HL-60 (cell line): ENCODE measurements around the gene CABLES2.

Source experiments
- DNase-seq, 2 experiments: peaks; one replicate each; pipeline ENCODE4 v3.0.0-alpha.2; 2010 to 2020; ENCODE audit warnings: low read depth in 1 of 2, low spot score in 1 of 2
- H3K27ac ChIP-seq: fragments of 250-450 bp; sonication (Bioruptor Pico); replicated peaks from 2 replicates; pipeline ENCODE4 v1.5.1; 2020; ENCODE audit warnings: mild to moderate bottlenecking, moderate library complexity
- H3K27me3 ChIP-seq: fragments of 250-450 bp; sonication (Bioruptor Pico); 2 replicates; pipeline ENCODE4 v1.5.1; 2021; ENCODE audit warnings: mild to moderate bottlenecking, moderate library complexity; ENCODE audit not compliant: insufficient read depth, poor library complexity, severe bottlenecking
- H3K4me3 ChIP-seq: replicated peaks from 2 replicates; pipeline ENCODE4 v1.5.1; 2011; ENCODE audit warnings: mild to moderate bottlenecking, control low read depth, low read length; ENCODE audit not compliant: insufficient read depth
- GABPA ChIP-seq: IDR thresholded peaks from 2 replicates; pipeline ENCODE4 v1.6.1; 2012; ENCODE audit warnings: low read depth
- POLR2AphosphoS5 ChIP-seq: IDR thresholded peaks from 2 replicates; pipeline ENCODE4 v1.6.1; 2012; ENCODE audit warnings: low read depth
- SPI1 ChIP-seq: IDR thresholded peaks from 2 replicates; pipeline ENCODE4 v1.6.1; 2012; ENCODE audit warnings: low read depth, mild to moderate bottlenecking, borderline replicate concordance
- TF ChIP-seq, protein P1 (sequence below): IDR thresholded peaks from one replicate; pipeline ENCODE4 v1.5.1; 2011; ENCODE audit warnings: low read length, control low read depth, inconsistent platforms; ENCODE audit not compliant: insufficient read depth
- TF ChIP-seq, protein P2 (sequence below): IDR thresholded peaks from 2 replicates; pipeline ENCODE4 v1.6.1; 2012; ENCODE audit warnings: low read depth; ENCODE audit not compliant: insufficient replicate concordance

Gene CABLES2

GRCh38 chr20:62349556-62350097, 57.5 kb downstream of the CABLES2 start:
- no peak for DNase-seq
- no peaks in the 10 kb centered on the region for H3K27me3 ChIP-seq
- H3K27ac ChIP-seq = no peak overlapping the region
- H3K4me3 ChIP-seq = no peak overlapping the region
- no peak for TF ChIP-seq POLR2AphosphoS5
- TF ChIP-seq SPI1 = no peak
- TF ChIP-seq, protein P1, sequence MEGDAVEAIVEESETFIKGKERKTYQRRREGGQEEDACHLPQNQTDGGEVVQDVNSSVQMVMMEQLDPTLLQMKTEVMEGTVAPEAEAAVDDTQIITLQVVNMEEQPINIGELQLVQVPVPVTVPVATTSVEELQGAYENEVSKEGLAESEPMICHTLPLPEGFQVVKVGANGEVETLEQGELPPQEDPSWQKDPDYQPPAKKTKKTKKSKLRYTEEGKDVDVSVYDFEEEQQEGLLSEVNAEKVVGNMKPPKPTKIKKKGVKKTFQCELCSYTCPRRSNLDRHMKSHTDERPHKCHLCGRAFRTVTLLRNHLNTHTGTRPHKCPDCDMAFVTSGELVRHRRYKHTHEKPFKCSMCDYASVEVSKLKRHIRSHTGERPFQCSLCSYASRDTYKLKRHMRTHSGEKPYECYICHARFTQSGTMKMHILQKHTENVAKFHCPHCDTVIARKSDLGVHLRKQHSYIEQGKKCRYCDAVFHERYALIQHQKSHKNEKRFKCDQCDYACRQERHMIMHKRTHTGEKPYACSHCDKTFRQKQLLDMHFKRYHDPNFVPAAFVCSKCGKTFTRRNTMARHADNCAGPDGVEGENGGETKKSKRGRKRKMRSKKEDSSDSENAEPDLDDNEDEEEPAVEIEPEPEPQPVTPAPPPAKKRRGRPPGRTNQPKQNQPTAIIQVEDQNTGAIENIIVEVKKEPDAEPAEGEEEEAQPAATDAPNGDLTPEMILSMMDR = no peak
- no peak for TF ChIP-seq GABPA
- TF ChIP-seq, protein P2, sequence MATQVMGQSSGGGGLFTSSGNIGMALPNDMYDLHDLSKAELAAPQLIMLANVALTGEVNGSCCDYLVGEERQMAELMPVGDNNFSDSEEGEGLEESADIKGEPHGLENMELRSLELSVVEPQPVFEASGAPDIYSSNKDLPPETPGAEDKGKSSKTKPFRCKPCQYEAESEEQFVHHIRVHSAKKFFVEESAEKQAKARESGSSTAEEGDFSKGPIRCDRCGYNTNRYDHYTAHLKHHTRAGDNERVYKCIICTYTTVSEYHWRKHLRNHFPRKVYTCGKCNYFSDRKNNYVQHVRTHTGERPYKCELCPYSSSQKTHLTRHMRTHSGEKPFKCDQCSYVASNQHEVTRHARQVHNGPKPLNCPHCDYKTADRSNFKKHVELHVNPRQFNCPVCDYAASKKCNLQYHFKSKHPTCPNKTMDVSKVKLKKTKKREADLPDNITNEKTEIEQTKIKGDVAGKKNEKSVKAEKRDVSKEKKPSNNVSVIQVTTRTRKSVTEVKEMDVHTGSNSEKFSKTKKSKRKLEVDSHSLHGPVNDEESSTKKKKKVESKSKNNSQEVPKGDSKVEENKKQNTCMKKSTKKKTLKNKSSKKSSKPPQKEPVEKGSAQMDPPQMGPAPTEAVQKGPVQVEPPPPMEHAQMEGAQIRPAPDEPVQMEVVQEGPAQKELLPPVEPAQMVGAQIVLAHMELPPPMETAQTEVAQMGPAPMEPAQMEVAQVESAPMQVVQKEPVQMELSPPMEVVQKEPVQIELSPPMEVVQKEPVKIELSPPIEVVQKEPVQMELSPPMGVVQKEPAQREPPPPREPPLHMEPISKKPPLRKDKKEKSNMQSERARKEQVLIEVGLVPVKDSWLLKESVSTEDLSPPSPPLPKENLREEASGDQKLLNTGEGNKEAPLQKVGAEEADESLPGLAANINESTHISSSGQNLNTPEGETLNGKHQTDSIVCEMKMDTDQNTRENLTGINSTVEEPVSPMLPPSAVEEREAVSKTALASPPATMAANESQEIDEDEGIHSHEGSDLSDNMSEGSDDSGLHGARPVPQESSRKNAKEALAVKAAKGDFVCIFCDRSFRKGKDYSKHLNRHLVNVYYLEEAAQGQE = no peak

- no peak for DNase-seq
- no peak for TF ChIP-seq GABPA
- no peak for TF ChIP-seq SPI1
- TF ChIP-seq, protein P1 = no peak
- TF ChIP-seq, protein P2 = no peak
- TF ChIP-seq POLR2AphosphoS5 = no peak
- no peak overlapping the region for H3K27ac ChIP-seq
- H3K4me3 ChIP-seq = no peak overlapping the region
- H3K27me3 ChIP-seq = no peaks in the 10 kb centered on the region
Measured at GRCh38 chr20:62348604-62349003, 58.5 kb downstream of the CABLES2 start.

DNA sequence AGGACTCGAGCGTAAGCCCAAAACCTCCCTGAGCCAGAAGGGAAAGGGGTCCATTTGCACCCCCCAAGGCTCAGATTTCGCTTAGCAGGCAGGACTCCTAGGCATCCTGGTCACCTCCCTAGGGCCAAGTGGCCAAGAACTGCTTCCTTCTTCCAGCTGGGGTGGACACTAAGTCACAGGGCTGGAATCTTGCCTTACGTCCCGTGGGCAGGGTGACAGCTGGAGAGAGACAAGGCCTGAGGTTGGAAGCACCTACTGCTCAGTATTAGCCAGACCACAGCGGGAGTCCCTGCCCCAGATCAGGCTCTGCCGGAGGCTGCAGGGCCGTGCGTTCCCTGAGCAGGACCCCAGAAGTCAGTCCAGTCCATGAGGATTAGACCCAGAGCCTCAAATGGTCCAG, 59.6 kb downstream of the CABLES2 start:
- TF ChIP-seq GABPA = no peak
- TF ChIP-seq, protein P1 = no peak
- TF ChIP-seq, protein P2 = no peak
- H3K4me3 ChIP-seq = no peak overlapping the region
- H3K27ac ChIP-seq = no peak overlapping the region
- H3K27me3 ChIP-seq = no peaks in the 10 kb centered on the region
- no peak for DNase-seq
